Measurements from ENCODE around the gene DHRS7B. TPM values are rescaled to one million over a fixed set of nuclear protein-coding genes. Genes with fewer than 3 reads are reported as not detected.
"Not testable (repeated sequence)": the region's sequence is repeated elsewhere in the genome, so short reads cannot be mapped to it uniquely, and the experiment has no call there.

Gene DHRS7B
- total and polyA plus RNA-seq, 2 experiments from 2014 or later = 34.2 to 41.0 TPM

GRCh38 chr17:21185061-21185460, 58.3 kb downstream of the DHRS7B start:
- Histone ChIP-seq H3K27ac (no peak overlapping the region), H3K9me3 (ENCODE audit: low read depth) (no peaks in the 10 kb centered on the region), H3K36me3 (peaks cover 4% of the 10 kb centered on the region), H3K27me3 (no peaks in the 10 kb centered on the region), H3K4me1 (ENCODE audit: low read depth) (no peaks in the 10 kb centered on the region), H3K4me3 (no peak overlapping the region)
- DNase-seq (ENCODE audit: low read depth in 1 of 2, low spot score in 1 of 2) = no peak
- TF ChIP-seq, protein P1, sequence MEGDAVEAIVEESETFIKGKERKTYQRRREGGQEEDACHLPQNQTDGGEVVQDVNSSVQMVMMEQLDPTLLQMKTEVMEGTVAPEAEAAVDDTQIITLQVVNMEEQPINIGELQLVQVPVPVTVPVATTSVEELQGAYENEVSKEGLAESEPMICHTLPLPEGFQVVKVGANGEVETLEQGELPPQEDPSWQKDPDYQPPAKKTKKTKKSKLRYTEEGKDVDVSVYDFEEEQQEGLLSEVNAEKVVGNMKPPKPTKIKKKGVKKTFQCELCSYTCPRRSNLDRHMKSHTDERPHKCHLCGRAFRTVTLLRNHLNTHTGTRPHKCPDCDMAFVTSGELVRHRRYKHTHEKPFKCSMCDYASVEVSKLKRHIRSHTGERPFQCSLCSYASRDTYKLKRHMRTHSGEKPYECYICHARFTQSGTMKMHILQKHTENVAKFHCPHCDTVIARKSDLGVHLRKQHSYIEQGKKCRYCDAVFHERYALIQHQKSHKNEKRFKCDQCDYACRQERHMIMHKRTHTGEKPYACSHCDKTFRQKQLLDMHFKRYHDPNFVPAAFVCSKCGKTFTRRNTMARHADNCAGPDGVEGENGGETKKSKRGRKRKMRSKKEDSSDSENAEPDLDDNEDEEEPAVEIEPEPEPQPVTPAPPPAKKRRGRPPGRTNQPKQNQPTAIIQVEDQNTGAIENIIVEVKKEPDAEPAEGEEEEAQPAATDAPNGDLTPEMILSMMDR (IDR thresholded peaks at IDR 0.05; ENCODE audit: low read depth, low read length) = no peak

DNA sequence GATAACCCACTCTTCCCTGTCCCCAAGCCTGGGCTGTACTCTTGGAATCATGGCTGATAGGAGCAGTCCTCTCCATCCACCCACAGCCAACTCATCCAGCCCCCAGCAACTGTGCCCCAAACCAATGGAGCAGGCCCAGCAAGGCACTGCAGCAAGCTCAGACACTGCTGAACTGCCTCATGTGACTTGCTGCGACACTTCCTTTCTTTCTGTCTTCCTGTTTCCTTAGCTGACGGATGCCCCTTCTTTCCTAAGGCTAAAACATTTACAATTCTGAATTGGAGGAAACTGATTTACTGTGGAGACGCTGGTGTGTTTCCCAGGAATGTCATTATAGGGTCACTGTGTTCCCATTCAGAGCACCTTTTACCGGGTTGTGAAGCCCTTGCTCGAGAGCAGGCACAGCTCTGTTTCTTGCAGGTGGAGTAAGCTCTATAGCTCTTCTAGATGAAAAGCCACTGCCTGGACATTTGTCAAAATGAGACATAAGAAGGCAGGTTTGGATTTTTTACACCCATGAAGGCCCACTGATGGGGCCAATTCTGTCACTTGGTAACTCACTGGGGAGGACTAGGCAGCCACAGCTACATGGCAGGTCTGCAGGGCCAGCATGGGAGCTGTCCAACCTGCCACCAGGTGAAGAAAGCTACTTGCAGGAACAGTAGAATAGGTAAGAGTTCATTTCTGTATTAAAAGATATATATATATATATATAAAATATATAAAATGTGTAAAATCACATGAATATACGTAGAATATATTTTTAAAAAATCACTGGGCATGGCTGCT, 59.8 kb downstream of the DHRS7B start:
- Histone ChIP-seq H3K36me3 (peaks cover 4% of the 10 kb centered on the region), H3K9me3 (ENCODE audit: low read depth) (no peaks in the 10 kb centered on the region), H3K27me3 (no peaks in the 10 kb centered on the region), H3K4me1 (ENCODE audit: low read depth) (no peaks in the 10 kb centered on the region), H3K4me3 (no peak overlapping the region), H3K27ac (no peak overlapping the region)
- DNase-seq (ENCODE audit: low read depth in 1 of 2, low spot score in 1 of 2) = no peak
- TF ChIP-seq, protein P1 (IDR thresholded peaks at IDR 0.05; ENCODE audit: low read depth, low read length) = no peak

DNA sequence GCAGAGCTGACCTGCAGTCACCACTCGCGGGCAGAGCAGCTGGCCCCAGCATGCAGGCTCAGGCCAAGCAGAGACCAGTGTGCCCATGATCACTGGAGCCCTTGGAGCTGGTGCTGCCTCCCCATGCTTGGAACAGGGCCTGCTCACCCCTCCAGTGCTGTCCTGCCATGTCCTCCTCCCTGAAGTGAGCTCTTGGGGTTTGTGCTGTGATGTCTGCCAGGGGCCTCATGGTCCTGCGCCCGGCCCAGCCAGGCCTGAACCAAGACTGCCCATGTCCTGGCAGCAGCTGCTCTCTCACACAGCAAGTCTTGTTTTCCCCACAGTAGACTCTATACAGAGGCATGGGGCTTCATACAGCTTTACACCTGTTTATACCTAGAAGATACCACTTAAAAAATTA, 62.6 kb downstream of the DHRS7B start:
- no peak overlapping the region for H3K4me3 ChIP-seq
- TF ChIP-seq, protein P1 (IDR thresholded peaks at IDR 0.05; ENCODE audit: low read depth, low read length) = no peak
- H3K4me1 ChIP-seq (ENCODE audit: low read depth) = no peaks in the 10 kb centered on the region
- peaks cover 4% of the 10 kb centered on the region for H3K36me3 ChIP-seq
- DNase-seq (ENCODE audit: low read depth in 1 of 2, low spot score in 1 of 2) = no peak
- no peaks in the 10 kb centered on the region for H3K9me3 ChIP-seq (ENCODE audit: low read depth)
- no peaks in the 10 kb centered on the region for H3K27me3 ChIP-seq
- no peak overlapping the region for H3K27ac ChIP-seq

GRCh38 chr17:21190078-21190477, 63.3 kb downstream of the DHRS7B start:
- no peak overlapping the region for H3K4me3 ChIP-seq
- peaks cover 4% of the 10 kb centered on the region for H3K36me3 ChIP-seq
- H3K4me1 ChIP-seq (ENCODE audit: low read depth) = no peaks in the 10 kb centered on the region
- H3K9me3 ChIP-seq (ENCODE audit: low read depth) = no peaks in the 10 kb centered on the region
- TF ChIP-seq, protein P1 (IDR thresholded peaks at IDR 0.05; ENCODE audit: low read depth, low read length) = no peak
- no peaks in the 10 kb centered on the region for H3K27me3 ChIP-seq
- DNase-seq (ENCODE audit: low read depth in 1 of 2, low spot score in 1 of 2) = no peak
- no peak overlapping the region for H3K27ac ChIP-seq

DNA sequence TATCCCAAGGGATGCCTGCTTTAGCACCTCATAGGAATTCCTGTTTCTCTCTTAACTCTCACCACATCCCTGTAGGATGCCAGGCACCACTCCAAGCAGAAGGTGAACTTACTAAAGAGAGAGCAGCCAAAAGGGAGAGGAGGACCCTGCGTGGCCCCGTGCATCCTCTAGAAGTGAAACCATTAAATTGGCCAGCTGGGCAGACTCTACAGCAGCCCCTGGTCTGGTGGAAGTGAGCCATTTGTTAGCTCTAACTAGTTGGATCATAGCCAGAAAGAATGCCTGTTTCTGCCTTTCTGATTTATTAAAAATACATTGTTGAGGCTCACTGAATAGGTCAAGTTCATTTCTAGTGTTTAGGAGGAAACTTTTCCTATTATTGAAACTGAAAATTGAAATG, 64.9 kb downstream of the DHRS7B start:
- Histone ChIP-seq H3K36me3 (peaks cover 4% of the 10 kb centered on the region), H3K4me1 (ENCODE audit: low read depth) (no peaks in the 10 kb centered on the region), H3K4me3 (no peak overlapping the region), H3K27me3 (no peaks in the 10 kb centered on the region), H3K9me3 (ENCODE audit: low read depth) (no peaks in the 10 kb centered on the region), H3K27ac (no peak overlapping the region)
- TF ChIP-seq, protein P1 (IDR thresholded peaks at IDR 0.05; ENCODE audit: low read depth, low read length) = no peak
- DNase-seq (ENCODE audit: low read depth in 1 of 2, low spot score in 1 of 2) = no peak

DNA sequence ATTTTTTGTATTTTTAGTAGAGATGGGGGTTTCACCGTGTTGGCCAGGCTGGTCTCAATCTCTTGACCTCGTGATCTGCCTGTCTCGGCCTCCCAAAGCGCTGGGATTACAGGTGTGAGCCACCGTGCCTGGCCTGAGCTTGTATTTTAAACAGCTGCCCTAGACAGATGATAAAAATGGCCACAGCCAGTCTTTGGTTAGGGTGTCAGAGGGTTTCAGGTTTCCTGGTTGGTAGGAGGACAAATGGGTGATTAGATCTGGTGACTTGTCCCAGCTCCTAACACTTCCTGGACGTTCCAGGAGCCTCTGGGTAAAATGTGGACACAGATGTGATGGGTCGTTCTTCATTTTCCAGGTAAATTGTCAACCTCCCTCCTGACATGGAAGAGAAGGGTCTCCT, 65.7 kb downstream of the DHRS7B start:
- not testable (repeated sequence) for H3K9me3 ChIP-seq (ENCODE audit: low read depth); H3K36me3 ChIP-seq; H3K4me1 ChIP-seq (ENCODE audit: low read depth); H3K27me3 ChIP-seq; H3K27ac ChIP-seq; H3K4me3 ChIP-seq; DNase-seq (ENCODE audit: low read depth in 1 of 2, low spot score in 1 of 2)
